ENCODE measurements around the gene ABHD12.

- TF ChIP-seq CTCF (IDR thresholded peaks at IDR 0.05) (no peak), POLR2A (IDR thresholded peaks at IDR 0.05) (no peak)
Measured at GRCh38 chr20:25269057-25269832, 121.4 kb downstream of the ABHD12 start.

Data from heart left ventricle (tissue), 13 donors.